G401.6 (cell line): ENCODE data around the gene BICDL2.
"Not testable (repeated sequence)": the region's sequence is repeated elsewhere in the genome, so short reads cannot be mapped to it uniquely, and the experiment has no call there.

Experiments used
- FAIRE-seq: peaks from 2 replicates; lab custom pipeline; 2012; peaks lifted over from hg19 to GRCh38; lab: Jason Lieb, UNC

BICDL2 gene

GRCh38 chr16:3036726-3037315, at the start of gene BICDL2:
BICDL2 (minus strand) TSS chr16:3036944; CDS start chr16:3035496, 1,448 bp downstream.
- no peak for FAIRE-seq

- FAIRE-seq = no peak
These were observed 49.3 kb upstream of the BICDL2 start for GRCh38 chr16:3085868-3086595.

GRCh38 chr16:3084969-3085670, 48.4 kb upstream of the BICDL2 start:
- FAIRE-seq = no peak

- no peak for FAIRE-seq
These were observed 47.7 kb upstream of the BICDL2 start for GRCh38 chr16:3084491-3084890.

GRCh38 chr16:3083408-3083807, 46.7 kb upstream of the BICDL2 start:
- FAIRE-seq = not testable (repeated sequence)

GRCh38 chr16:3081957-3082356, 45.2 kb upstream of the BICDL2 start:
- FAIRE-seq = not testable (repeated sequence)

GRCh38 chr16:3080024-3080423, 43.3 kb upstream of the BICDL2 start:
- no peak for FAIRE-seq

- FAIRE-seq = no peak
These were observed 39.8 kb upstream of the BICDL2 start for GRCh38 chr16:3076577-3076976.

- not testable (repeated sequence) for FAIRE-seq
These were observed 39.2 kb upstream of the BICDL2 start for GRCh38 chr16:3075946-3076345.

GRCh38 chr16:3075523-3075915, 38.8 kb upstream of the BICDL2 start:
- FAIRE-seq = no peak

GRCh38 chr16:3074860-3075522, 38.2 kb upstream of the BICDL2 start:
- FAIRE-seq = no peak

- FAIRE-seq = no peak
These were observed 36.7 kb upstream of the BICDL2 start for GRCh38 chr16:3073448-3073847.

GRCh38 chr16:3072576-3073263, 36.0 kb upstream of the BICDL2 start:
- FAIRE-seq = not testable (repeated sequence)

GRCh38 chr16:3072148-3072547, 35.4 kb upstream of the BICDL2 start:
- FAIRE-seq = not testable (repeated sequence)

- FAIRE-seq = no peak
These were observed 34.9 kb upstream of the BICDL2 start for GRCh38 chr16:3071655-3072054.

GRCh38 chr16:3070608-3071111, 33.9 kb upstream of the BICDL2 start:
- no peak for FAIRE-seq

GRCh38 chr16:3069146-3069545, 32.4 kb upstream of the BICDL2 start:
- not testable (repeated sequence) for FAIRE-seq

GRCh38 chr16:3068487-3068886, 31.7 kb upstream of the BICDL2 start:
- no peak for FAIRE-seq

- FAIRE-seq = no peak
These were observed 29.6 kb upstream of the BICDL2 start for GRCh38 chr16:3066440-3066748.

GRCh38 chr16:3065742-3066439, 29.1 kb upstream of the BICDL2 start:
- no peak for FAIRE-seq

GRCh38 chr16:3065069-3065741, 28.5 kb upstream of the BICDL2 start, which contains the start of gene IL32:
IL32 (plus strand) TSS chr16:3065640; CDS start chr16:3065812, 172 bp downstream.
- no peak for FAIRE-seq
